HG02885 (cell line): ENCODE data around the gene ARHGEF39.
A peak's percentile ranks its signal among the peaks of the same experiment; 100 is the strongest.

Experiments used
- ATAC-seq: cut with Tn5 transposase; IDR thresholded peaks from one replicate; pipeline ENCODE4 v1.9.1; 2021; ENCODE audit warnings: mild to moderate bottlenecking; ENCODE audit not compliant: unreplicated experiment, poor library complexity

Gene ARHGEF39

GRCh38 chr9:35691757-35692301 lies 26.8 kb upstream of the ARHGEF39 start:
- ATAC-seq, result no peak

DNA sequence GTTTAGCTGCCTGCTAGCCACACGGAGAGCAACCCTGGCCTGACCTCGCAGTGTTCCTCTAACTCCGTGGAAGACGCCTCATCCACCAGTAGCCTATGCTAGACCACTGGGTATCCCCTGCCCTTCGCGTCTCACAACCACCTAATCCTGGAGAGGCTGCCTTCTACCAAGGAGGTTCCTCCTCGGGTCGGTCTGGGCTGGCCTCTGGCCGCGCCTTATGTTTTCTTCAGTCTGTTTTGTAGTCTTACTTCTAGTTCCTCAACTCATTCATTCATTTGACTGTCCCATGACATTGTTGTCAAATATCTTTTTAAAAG lies 26.3 kb upstream of the ARHGEF39 start:
- ATAC-seq, result no peak

DNA sequence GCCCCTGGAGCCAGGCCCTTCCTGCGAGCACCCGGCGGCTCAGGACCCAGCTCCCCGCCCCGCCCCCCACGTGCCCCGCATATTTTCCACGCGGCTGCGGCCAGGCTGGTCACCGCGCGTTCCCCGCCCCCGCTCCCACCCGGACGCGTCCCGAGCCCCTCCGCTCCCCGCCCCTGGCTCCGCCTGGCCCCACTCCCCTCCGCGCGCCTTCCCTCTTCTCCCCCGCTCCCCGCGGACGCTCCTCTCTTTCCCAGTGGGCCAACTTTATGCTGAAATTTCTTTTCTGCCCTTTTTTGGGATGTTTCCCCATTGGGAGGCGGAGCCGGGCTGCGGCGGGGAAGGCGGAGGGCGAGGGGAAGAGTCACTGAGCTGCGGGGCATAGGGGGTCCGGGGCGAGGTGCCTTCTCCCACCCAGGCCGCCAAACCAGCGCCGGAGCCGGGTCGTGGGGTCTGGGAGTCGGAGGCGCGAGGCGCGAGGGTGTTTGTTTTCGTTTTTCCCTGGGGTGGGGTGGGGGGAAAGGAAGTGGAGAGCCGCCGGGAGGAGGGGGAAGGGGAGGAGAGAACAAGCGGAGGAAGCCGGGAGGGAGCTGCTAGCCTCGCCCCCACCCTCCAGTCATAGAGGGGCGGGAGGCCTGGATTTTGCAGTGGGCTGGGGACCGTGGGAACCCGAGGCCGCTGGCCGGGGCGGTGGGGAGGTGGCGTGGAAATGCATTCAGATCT lies 25.8 kb upstream of the ARHGEF39 start:
- no peak for ATAC-seq

DNA sequence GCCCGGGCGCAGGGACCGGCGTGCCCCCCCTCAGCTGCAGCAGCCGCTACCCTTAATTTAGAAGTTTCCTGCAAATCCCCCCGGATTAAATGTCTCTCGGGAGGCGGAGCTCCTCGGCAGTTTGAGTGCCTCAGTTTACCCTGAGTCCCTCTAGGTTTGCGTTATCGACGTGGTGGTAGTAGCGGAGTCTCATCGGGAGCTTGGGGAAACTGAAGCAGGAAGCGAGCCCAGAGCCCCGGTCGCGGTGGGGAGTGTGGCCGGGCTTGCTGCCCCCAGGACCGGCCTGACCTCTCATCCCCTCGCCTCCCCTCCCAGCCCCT lies 25.3 kb upstream of the ARHGEF39 start:
- ATAC-seq, result no peak

DNA sequence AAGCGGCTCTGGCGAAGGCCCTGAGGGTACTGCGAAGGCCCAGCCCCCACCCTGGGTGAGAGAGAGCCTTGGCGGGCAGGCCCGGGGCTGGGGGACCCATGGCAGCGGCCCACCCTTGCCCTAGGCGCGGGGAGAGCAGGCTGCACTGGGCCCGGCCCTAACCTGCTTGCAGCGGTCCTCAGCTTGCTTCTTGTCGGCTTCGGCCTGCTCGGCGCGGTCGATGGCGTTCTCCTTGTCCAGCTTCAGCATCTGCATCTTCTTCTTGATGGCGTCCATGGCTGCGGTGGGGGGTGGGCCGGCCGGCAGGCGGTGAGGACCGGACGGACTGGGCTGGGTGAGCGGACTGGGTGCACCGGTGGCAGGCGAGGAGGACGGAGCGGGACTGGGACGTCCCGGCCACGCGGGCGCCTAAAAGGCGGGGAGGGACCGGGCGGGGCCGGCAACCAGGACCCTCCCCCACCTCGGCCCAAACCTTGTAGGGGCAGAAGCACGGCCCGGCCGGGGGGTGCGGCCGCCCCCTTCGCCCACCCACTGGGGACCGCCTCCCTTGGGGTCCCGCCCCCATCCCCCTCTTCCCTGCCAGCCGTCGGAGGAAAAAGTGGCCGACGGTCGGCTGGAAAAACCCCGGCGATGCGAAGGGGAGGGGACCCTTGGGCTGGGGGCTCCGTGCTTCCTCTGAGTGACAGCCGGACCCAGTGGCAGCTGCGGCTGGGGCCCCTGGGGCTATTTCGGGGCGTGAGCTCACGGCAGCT lies 24.7 kb upstream of the ARHGEF39 start, which contains the start of gene TPM2:
TPM2 (minus strand) TSS at position 384 of the 752 bp plus-strand sequence; CDS start at position 276, 108 bp downstream.
- ATAC-seq, result no peak

GRCh38 chr9:35688558-35689541 lies 23.9 kb upstream of the ARHGEF39 start:
- no peak for ATAC-seq

DNA sequence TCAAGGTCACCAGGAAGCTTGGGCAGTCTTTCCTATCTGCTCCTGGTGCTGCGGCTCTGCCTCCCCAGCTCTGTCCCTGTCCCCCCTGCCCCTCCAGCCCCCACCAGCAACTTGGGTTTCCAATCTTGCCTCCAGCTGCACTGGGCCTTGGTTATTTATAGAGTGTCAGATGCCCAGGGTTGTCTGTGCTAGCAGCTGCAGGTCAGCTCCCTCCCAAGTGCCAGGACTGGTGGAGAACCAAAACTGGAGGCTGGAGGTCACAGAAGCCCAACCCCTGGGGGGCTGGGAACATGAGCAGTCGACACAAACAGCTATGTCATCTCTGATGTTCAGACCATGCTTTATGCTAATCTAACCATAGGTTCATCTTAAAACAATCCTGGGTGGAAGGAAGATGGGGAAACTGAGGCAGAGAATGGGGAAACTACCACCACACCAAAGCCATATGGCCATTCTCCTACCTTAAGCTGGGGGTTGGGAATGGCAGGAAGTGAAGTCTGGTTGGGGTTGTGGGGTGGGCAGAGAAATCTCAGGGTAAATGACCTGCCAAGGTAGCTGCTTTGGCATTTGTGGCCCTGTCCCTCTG lies 23.1 kb upstream of the ARHGEF39 start:
- ATAC-seq, result no peak

GRCh38 chr9:35687306-35687705 lies 22.3 kb upstream of the ARHGEF39 start:
- no peak for ATAC-seq

DNA sequence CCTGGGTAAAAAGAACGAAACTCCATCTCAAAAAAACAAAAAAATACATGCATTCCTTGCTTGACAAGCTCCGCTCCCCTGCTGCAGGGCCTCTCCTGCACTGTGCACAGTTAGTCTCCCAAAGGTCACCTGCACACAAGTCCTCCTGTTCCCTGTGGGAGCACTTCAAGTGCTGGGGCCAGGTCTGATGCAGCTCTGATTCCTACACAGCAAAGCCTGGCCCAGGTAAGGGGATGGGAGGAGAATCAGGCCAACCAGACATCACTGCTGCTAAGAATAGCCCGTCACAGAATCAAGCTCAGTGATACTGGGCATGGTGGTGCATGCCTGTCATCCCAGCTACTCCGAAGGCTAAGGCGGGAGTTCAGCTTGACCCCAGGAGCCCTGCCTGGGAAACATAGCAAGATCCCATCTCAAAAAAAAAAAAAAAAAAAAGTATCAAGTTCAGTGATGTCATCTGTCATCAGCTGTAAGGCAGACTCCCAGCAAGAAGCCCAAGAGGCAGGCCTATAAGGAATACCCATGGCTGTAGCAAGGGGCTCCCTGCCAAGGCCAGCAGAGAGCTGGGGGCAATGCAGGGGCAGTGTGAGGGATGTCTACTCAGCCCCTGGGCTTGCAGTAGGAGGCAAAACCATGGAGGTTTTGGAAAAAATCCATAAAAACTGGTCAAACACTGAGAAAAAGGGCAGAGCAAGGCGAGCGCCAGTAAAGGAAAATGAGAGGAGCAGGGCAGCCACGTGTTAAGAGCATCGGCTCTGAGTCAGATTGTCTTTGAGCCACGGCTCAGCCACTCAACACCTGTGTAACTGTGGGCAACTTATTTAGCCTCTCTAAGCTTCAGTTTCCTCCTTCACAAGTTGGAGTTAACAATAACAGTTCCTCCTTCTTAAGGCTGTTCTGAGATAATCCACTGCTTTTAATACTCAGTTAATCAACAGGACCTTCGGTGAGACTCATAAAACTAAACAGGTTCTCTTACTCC lies 21.5 kb upstream of the ARHGEF39 start:
- no peak for ATAC-seq

GRCh38 chr9:35685506-35685905 lies 20.5 kb upstream of the ARHGEF39 start:
- ATAC-seq, result no peak

DNA sequence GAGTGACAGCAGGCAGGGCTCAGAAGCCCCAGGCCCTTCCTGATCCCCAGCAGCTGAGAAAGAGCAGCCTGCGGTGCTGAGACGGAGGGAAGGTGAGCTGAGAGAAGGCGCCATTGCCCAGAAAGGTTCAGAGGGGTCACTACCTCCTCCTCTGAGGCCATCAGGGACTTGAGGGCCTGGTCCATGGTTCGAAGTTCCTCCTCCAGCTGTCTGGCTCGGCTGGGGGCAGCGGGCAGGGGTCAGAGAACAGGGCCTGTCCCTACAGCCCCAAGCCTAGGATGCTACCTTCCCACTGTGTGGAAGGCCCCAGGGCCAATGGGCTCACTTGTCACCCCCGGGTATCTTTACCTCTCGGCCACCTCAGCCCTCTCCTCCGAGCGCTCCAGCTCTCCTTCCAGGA lies 19.9 kb upstream of the ARHGEF39 start:
- ATAC-seq, result no peak

GRCh38 chr9:35683323-35683722 lies 18.3 kb upstream of the ARHGEF39 start:
- no peak for ATAC-seq

DNA sequence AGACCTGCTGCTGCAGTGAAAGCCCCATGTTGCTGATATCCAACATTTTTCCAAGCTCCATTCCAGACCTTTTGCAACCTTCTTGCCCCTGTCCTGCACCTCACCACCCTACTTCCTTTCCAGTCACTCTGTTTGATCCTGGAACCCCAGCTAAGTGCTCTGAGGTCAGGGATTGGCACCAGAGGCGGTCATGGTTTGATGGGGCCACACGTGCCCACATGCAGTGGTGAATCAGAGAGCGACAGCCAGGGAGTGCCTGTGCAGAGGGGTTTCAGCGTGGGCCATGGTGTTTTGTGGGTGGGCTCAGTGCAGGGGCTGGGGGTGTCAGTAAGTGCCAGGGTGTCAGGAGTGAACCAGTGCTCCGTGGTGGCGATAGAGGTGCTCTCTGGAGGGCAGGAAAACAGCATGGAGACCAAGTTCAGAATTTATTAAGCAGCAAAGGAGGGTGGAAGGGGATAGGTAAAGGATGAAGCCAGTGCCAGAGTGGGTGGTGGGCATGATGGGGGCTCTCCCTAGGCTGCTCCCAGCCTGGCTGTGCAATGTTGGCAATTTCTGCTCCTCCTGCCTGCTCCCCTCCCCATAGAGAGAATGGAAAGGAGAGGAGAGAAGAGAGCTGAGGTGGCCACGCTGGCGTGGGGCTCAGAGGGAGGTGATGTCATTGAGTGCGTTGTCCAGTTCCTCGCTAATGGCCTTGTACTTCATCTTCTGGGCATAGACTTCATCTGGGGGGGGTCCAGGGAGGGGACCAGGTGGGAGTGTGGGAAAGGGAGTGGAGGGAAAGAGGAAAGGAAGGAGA lies 17.7 kb upstream of the ARHGEF39 start:
- ATAC-seq, result no peak

- ATAC-seq, result no peak
Observed at GRCh38 chr9:35682051-35682450, 17.1 kb upstream of the ARHGEF39 start.

GRCh38 chr9:35681341-35682002 lies 16.5 kb upstream of the ARHGEF39 start:
- ATAC-seq, result no peak

DNA sequence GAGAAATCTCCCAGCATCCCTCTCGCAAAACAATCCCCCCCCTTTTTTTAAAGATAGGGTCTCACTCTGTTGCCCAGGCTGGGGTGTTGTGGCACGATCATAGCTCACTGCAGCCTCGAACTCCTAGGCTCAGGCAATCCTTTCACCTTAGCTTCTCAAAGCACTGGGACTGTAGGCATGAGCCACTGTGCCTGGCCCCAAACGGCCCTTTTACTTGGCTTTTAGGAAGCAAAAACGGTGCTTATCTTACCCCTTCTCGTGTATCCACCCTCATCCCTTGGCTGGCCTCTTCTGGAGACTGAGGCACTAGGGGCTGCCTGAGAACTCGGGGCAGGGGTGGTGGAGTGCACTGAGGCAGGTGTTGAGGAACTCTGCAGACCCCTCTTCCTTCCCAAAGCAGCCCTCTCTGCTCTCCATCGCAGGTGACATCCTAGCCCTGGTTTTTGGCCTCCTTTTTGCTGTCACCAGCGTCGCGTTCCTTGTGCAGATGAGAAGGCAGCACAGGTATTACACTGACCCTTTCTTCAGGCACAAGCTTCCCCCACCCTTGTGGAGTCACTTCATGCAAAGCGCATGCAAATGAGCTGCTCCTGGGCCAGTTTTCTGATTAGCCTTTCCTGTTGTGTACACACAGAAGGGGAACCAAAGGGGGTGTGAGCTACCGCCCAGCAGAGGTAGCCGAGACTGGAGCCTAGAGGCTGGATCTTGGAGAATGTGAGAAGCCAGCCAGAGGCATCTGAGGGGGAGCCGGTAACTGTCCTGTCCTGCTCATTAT lies 15.5 kb upstream of the ARHGEF39 start:
- peak; percentile 66 for ATAC-seq

DNA sequence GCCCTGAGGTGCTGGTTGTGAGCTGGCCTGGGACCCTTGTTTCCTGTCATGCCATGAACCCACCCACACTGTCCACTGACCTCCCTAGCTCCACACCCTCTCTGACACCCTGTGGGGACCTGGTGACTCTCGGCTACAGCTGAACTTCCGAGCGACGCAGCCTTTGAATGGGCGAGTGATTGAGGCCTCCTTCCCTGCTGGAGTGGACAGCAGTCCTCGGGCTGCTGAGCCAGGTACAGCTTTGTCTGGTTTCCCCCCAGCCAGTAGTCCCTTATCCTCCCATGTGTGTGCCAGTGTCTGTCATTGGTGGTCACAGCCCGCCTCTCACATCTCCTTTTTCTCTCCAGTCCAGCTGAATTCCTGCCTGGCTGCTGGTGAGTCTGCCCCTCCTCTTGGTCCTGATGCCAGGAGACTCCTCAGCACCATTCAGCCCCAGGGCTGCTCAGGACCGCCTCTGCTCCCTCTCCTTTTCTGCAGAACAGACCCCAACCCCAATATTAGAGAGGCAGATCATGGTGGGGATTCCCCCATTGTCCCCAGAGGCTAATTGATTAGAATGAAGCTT lies 14.9 kb upstream of the ARHGEF39 start:
- no peak for ATAC-seq
